Suprapubic skin (tissue), 4 donors: ENCODE results near the gene BLNK.

Experiments used
- EP300 ChIP-seq: sonication (generic); formaldehyde crosslinking; IDR thresholded peaks from one replicate; pipeline ENCODE4 v1.6.1; 2017; ENCODE audit warnings: antibody characterized with exemption
- POLR2A ChIP-seq, 2 donors: fragments of 450-650 bp; IDR thresholded peaks; one replicate each; pipeline ENCODE4 v1.6.1; 2017; ENCODE audit warnings: antibody characterized with exemption in 2 of 2, mild to moderate bottlenecking in 2 of 2, moderate library complexity in 2 of 2
- POLR2AphosphoS5 ChIP-seq, 3 donors: sonication (generic); formaldehyde crosslinking; IDR thresholded peaks; one replicate each; pipeline ENCODE4 v1.6.1; 2017; ENCODE audit warnings: antibody characterized with exemption in 3 of 3
- TF ChIP-seq, protein P1 (sequence below), 2 donors: fragments of 200-600 bp in 1 of 2; fragments of 450-650 bp in 1 of 2; sonication (generic) in 1 of 2; IDR thresholded peaks; one replicate each; pipeline ENCODE4 v1.5.1; 2016 to 2019; ENCODE audit warnings: antibody characterized with exemption in 2 of 2, mild to moderate bottlenecking in 1 of 2, moderate library complexity in 1 of 2

DNA sequence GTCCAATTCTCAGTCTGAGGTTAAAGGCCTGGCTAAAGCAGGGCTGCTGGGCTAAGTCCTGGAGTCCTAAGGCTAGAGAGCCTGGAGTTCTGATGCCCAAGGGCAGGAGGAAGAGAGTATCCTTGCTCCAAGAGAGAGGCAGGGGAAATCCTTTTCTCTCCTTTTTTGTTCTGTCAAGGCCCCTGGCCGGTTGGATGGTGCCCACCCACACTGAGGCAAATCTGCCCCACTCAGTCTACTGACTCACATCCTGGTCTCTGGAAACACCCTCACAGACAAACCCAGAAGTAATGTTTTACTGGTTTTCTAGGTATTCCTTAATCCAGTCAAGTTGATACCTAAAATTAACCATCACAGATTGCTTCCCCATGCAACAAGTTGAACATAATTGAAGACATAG is 118.3 kb downstream of the BLNK start:
- TF ChIP-seq, protein P1, sequence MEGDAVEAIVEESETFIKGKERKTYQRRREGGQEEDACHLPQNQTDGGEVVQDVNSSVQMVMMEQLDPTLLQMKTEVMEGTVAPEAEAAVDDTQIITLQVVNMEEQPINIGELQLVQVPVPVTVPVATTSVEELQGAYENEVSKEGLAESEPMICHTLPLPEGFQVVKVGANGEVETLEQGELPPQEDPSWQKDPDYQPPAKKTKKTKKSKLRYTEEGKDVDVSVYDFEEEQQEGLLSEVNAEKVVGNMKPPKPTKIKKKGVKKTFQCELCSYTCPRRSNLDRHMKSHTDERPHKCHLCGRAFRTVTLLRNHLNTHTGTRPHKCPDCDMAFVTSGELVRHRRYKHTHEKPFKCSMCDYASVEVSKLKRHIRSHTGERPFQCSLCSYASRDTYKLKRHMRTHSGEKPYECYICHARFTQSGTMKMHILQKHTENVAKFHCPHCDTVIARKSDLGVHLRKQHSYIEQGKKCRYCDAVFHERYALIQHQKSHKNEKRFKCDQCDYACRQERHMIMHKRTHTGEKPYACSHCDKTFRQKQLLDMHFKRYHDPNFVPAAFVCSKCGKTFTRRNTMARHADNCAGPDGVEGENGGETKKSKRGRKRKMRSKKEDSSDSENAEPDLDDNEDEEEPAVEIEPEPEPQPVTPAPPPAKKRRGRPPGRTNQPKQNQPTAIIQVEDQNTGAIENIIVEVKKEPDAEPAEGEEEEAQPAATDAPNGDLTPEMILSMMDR (IDR thresholded peaks at IDR 0.05), result no peak
- TF ChIP-seq POLR2A (IDR thresholded peaks at IDR 0.05) (no peak), EP300 (no peak), POLR2AphosphoS5 (IDR thresholded peaks at IDR 0.05) (no peak)
